Measurements from ENCODE around the gene UVSSA. TPM values are rescaled to one million over a fixed set of nuclear protein-coding genes. Genes with fewer than 3 reads are reported as not detected.
A peak's percentile ranks its signal among the peaks of the same experiment; 100 is the strongest.

The UVSSA gene
- total and polyA plus RNA-seq, 9 of the 15 experiments (the other 6 are each of a cell fraction or from before 2014, with no cell fraction given) = 0.21 to 14.6 (median 3.3) TPM

DNA sequence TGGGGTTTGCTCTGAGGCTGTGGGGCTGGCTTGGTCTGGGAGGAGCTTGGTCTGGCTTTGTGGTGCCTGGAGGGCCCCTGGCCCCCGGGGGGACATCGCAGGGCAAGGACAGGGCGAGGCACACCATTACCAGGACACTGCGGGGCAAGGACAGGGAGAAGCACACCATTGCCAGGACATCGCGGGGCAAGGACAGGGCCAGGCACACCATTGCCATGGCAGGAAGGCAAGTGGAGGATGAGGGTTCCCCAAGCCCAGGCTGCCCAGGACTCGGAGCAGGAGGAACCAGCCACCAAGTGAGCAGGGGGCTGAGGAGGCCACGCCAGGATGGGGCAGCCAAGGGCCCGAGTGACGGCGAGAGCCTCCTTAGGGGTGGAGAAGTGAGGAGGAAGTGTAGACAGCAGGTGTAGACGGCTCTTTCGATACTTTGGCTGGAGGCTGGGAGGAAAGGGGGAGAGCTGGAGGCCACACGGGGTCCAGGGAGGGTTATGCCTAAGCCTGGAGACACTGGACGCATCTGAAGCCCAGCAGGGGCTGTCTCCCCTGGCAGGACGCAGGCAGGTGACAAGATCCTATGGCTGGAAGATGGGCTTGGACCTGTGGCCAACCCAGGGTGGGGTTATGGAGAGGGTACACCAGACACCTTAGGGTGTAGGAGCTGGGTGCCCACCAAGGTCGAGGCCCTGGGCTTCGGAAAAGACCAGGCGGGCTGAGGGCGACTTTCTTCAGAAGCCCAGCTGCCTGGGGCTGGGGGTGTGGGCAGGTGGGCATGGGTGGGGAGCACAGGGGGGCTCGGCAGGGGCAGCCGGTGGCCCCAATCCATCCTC, 51.9 kb downstream of the UVSSA start:
- Histone ChIP-seq H2AFZ (ENCODE audit: low read depth, low read length) (no peak overlapping the region), H3K36me3 (ENCODE audit: control insufficient read depth, insufficient read depth, low read length) (no peaks in the 10 kb centered on the region), H3K27me3 (ENCODE audit: control insufficient read depth in 2 of 2, insufficient read depth in 2 of 2, low read length in 2 of 2) (peaks cover 12 to 45% of the 10 kb centered on the region in 2 experiments; a peak in 3 of 5 replicates), H3K4me1 (replicated peaks in 1 of 2; ENCODE audit: control insufficient read depth in 2 of 2, insufficient read depth in 2 of 2, low read length in 2 of 2) (peaks cover 3 to 36% of the 10 kb centered on the region in 2 experiments; a peak in 3 of 5 replicates), H3K4me3 (no peak overlapping the region), H3K9ac (ENCODE audit: insufficient read depth in 1 of 2, low read depth in 2 of 2, low read length in 2 of 2) (no peak overlapping the region), H3K27ac (ENCODE audit: extremely low read depth, low read depth, low read length) (no peak overlapping the region), H3K9me1 (ENCODE audit: control insufficient read depth, insufficient read depth, low read length) (no peaks in the 10 kb centered on the region), H3K9me3 (replicated peaks; ENCODE audit: control insufficient read depth, insufficient read depth, low read depth, low read length) (no peaks in the 10 kb centered on the region), H4K20me1 (replicated peaks; ENCODE audit: control insufficient read depth, insufficient read depth, low read length) (no peaks in the 10 kb centered on the region), H3K4me2 (ENCODE audit: insufficient read depth, low read length) (no peak overlapping the region), H3K79me2 (ENCODE audit: control insufficient read depth, insufficient read depth, low read length) (no peaks in the 10 kb centered on the region)
- POLR2A ChIA-PET = interaction anchor here (0.7 to 1.1 kb wide), 2 partner anchors 26 to 41 kb away, joined by 3 read pairs; no protein-coding TSS in a partner anchor
- no TSS peak for BruUV-seq (replicated peaks)
- in situ Hi-C loops (cut with MboI) = no loop called here
- CTCF ChIA-PET (ENCODE audit: low intra/inter-chr PET ratio) = no interaction called here
- FAIRE-seq (no peak), ATAC-seq (no peak; the same call in 1 of the 3 replicates), DNase-seq (ENCODE audit: extremely low read depth in 1 of 4, low spot score in 3 of 4) (peak in 1 of 4 experiments; percentile 34)
- intact Hi-C loops (cut with micrococcal nuclease) = no loop called here
- WGBS (ENCODE audit: insufficient coverage, low coverage, missing lambda C conversion rate) = 9% methylated on average over 18 of the region's 22 CpGs
- no peak for TF ChIP-seq MCM7 (IDR thresholded peaks at IDR 0.05)
- no peak for TF ChIP-seq XRCC5 (IDR thresholded peaks at IDR 0.05; ENCODE audit: low read depth, low read length)
- no peak for TF ChIP-seq EZH2 (IDR thresholded peaks at IDR 0.05; ENCODE audit: borderline replicate concordance, low read depth, low read length)
- no peak for TF ChIP-seq SETDB1 (IDR thresholded peaks at IDR 0.05; ENCODE audit: low read length)
- TF ChIP-seq ETV1 (tag; conservative IDR thresholded peaks at IDR 0.05; ENCODE audit: low read depth) = no peak
- TF ChIP-seq PTBP1 (IDR thresholded peaks at IDR 0.05; ENCODE audit: low read depth, low read length) = no peak
- TF ChIP-seq ZNF561 (CRISPR knock-in tag; conservative IDR thresholded peaks at IDR 0.05) = no peak
- TF ChIP-seq RBM39 (optimal IDR thresholded peaks at IDR 0.05; ENCODE audit: low read depth, low read length) = no peak
- TF ChIP-seq, protein P1, sequence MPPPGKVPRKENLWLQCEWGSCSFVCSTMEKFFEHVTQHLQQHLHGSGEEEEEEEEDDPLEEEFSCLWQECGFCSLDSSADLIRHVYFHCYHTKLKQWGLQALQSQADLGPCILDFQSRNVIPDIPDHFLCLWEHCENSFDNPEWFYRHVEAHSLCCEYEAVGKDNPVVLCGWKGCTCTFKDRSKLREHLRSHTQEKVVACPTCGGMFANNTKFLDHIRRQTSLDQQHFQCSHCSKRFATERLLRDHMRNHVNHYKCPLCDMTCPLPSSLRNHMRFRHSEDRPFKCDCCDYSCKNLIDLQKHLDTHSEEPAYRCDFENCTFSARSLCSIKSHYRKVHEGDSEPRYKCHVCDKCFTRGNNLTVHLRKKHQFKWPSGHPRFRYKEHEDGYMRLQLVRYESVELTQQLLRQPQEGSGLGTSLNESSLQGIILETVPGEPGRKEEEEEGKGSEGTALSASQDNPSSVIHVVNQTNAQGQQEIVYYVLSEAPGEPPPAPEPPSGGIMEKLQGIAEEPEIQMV (tag; conservative IDR thresholded peaks at IDR 0.05; ENCODE audit: low read depth) = no peak
- TF ChIP-seq ZBTB7A (IDR thresholded peaks at IDR 0.05; ENCODE audit: borderline replicate concordance, control insufficient read depth, low read depth, low read length) = no peak
- no peak for TF ChIP-seq ARID3B (CRISPR knock-in tag; IDR thresholded peaks at IDR 0.05; ENCODE audit: borderline replicate concordance)
- TF ChIP-seq CEBPG (CRISPR knock-in tag; IDR thresholded peaks at IDR 0.05) = no peak
- TF ChIP-seq CEBPG (tag; conservative IDR thresholded peaks at IDR 0.05 in 1 of 2, IDR thresholded peaks at IDR 0.05 in 1 of 2) = no peak
- TF ChIP-seq YY1 (IDR thresholded peaks at IDR 0.05; ENCODE audit: borderline replicate concordance in 1 of 3, control insufficient read depth in 1 of 3, extremely low read depth in 1 of 3, insufficient read depth in 3 of 3, insufficient read length in 1 of 3, insufficient replicate concordance in 2 of 3, low read depth in 1 of 3, low read length in 2 of 3) = no peak
- no peak for TF ChIP-seq ZNF696 (CRISPR knock-in tag; conservative IDR thresholded peaks at IDR 0.05)
- TF ChIP-seq CHD2 (IDR thresholded peaks at IDR 0.05; ENCODE audit: low read depth, low read length) = no peak
- no peak for TF ChIP-seq SMARCB1 (IDR thresholded peaks at IDR 0.05; ENCODE audit: insufficient read length, low read depth)
- TF ChIP-seq, protein P2, sequence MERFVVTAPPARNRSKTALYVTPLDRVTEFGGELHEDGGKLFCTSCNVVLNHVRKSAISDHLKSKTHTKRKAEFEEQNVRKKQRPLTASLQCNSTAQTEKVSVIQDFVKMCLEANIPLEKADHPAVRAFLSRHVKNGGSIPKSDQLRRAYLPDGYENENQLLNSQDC (CRISPR knock-in tag; IDR thresholded peaks at IDR 0.05) = no peak
- no peak for TF ChIP-seq ZNF41 (CRISPR knock-in tag; conservative IDR thresholded peaks at IDR 0.05)

All from K562 (cell line).